GM12878 (cell line): ENCODE results near the gene RPS6KA2. TPM values are rescaled to one million over a fixed set of nuclear protein-coding genes. Genes with fewer than 3 reads are reported as not detected.

Source experiments
- ATAC-seq: fragments of 200-7000 bp; cut with Tn5 transposase; 3 replicates; pipeline ENCODE4 v1.9.1; 2020; ENCODE audit warnings: mild to moderate bottlenecking, moderate library complexity
- BruUV-seq: library from RNA; stranded (reverse); fragments of 400-500 nt; replicated peaks from 2 replicates; lab custom pipeline; 2021; lab: Mats Ljungman, UMichigan
- CTCF ChIA-PET: fragments of 300-600 bp; sonication (Branson Sonifier 250); formaldehyde crosslinking; extraction: SDS; loops from one replicate; lab custom pipeline; 2021; ENCODE audit warnings: inconsistent platforms; lab: Yijun Ruan, JAX
- POLR2A ChIA-PET: fragments of 350-600 bp; formaldehyde crosslinking; extraction: SDS; loops from one replicate; lab custom pipeline; 2021; ENCODE audit warnings: inconsistent platforms; lab: Charles Lee
- RAD21 ChIA-PET: fragments of 300-600 bp; sonication (Branson Sonifier 250); formaldehyde crosslinking; loops from one replicate; lab custom pipeline; 2023; ENCODE audit warnings: antibody characterized with exemption; ENCODE audit not compliant: unreplicated experiment; lab: Charles Lee
- SMC1A ChIA-PET: fragments of 300-600 bp; sonication (Branson Sonifier 250); formaldehyde crosslinking; loops from one replicate; lab custom pipeline; 2023; ENCODE audit not compliant: unreplicated experiment, uncharacterized antibody; lab: Charles Lee
- DNase-seq: peaks from one replicate; pipeline ENCODE4 v3.0.0-alpha.2; 2011; ENCODE audit warnings: low read depth, low spot score
- FAIRE-seq: peaks from 3 replicates; lab custom pipeline; 2011; peaks lifted over from hg19 to GRCh38; lab: Jason Lieb, UNC
- H2AFZ ChIP-seq: 2 replicates; pipeline ENCODE4 v1.6.0; 2011; ENCODE audit warnings: low read depth, low read length, control low read depth; ENCODE audit not compliant: control insufficient read depth
- H3K27ac ChIP-seq: 2 replicates; pipeline ENCODE4 v1.5.1; 2011; ENCODE audit warnings: control low read depth; ENCODE audit not compliant: control insufficient read depth, insufficient read depth
- H3K27me3 ChIP-seq, 2 experiments: replicated peaks in 1 of 2; 2 replicates each; pipeline versions ENCODE4 v1.6.0 to v1.6.1; 2011; ENCODE audit warnings: low read length in 1 of 2; ENCODE audit not compliant: control insufficient read depth in 2 of 2, insufficient read depth in 2 of 2
- H3K36me3 ChIP-seq, 2 experiments: 2 replicates each; pipeline ENCODE4 v1.5.1; 2011; ENCODE audit warnings: low read length in 1 of 2; ENCODE audit not compliant: control insufficient read depth in 2 of 2, insufficient read depth in 2 of 2
- H3K4me1 ChIP-seq: 2 replicates; pipeline ENCODE4 v1.6.1; 2011; ENCODE audit warnings: mild to moderate bottlenecking, low read length, moderate library complexity, mixed read lengths; ENCODE audit not compliant: control insufficient read depth, insufficient read depth
- H3K4me2 ChIP-seq: 2 replicates; pipeline ENCODE4 v1.6.0; 2011; ENCODE audit warnings: control low read depth; ENCODE audit not compliant: control insufficient read depth, insufficient read depth
- H3K4me3 ChIP-seq: fragments of 200-600 bp; sonication (generic); 2 replicates; pipeline ENCODE4 v1.5.1; 2016
- H3K79me2 ChIP-seq: 2 replicates; pipeline ENCODE4 v1.6.0; 2011; ENCODE audit warnings: low read length; ENCODE audit not compliant: control insufficient read depth, insufficient read depth
- H3K9ac ChIP-seq: 2 replicates; pipeline ENCODE4 v1.8.0; 2011; ENCODE audit warnings: low read length, control low read depth, mixed read lengths; ENCODE audit not compliant: control insufficient read depth, insufficient read depth
- H3K9me3 ChIP-seq: replicated peaks from 3 replicates; pipeline ENCODE4 v1.5.1; 2011; ENCODE audit warnings: mild to moderate bottlenecking, low read length; ENCODE audit not compliant: control insufficient read depth, insufficient read depth
- H4K20me1 ChIP-seq: 2 replicates; pipeline ENCODE4 v1.6.0; 2011; ENCODE audit not compliant: control insufficient read depth, insufficient read depth
- ASH2L ChIP-seq: fragments of 300-600, 200-600 bp; sonication (generic); IDR thresholded peaks from 2 replicates; pipeline ENCODE4 v1.6.1; 2017; ENCODE audit warnings: low read depth, mild to moderate bottlenecking, borderline replicate concordance
- CHD1 ChIP-seq: IDR thresholded peaks from 2 replicates; pipeline ENCODE4 v1.6.1; 2012; ENCODE audit warnings: low read depth, low read length, improper control_type of control experiment
- CHD4 ChIP-seq: fragments of 200-600 bp; sonication (generic); IDR thresholded peaks from 2 replicates; pipeline ENCODE4 v1.6.1; 2016; ENCODE audit warnings: mild to moderate bottlenecking
- E4F1 ChIP-seq: fragments of 450-650 bp; IDR thresholded peaks from 2 replicates; pipeline ENCODE4 v1.6.1; 2018; ENCODE audit warnings: borderline replicate concordance, mild to moderate bottlenecking; ENCODE audit not compliant: partially characterized antibody
- ESRRA ChIP-seq: IDR thresholded peaks from 2 replicates; pipeline ENCODE4 v1.6.1; 2012; ENCODE audit warnings: mild to moderate bottlenecking, low read length, improper control_type of control experiment
- GABPA ChIP-seq: IDR thresholded peaks from 2 replicates; pipeline ENCODE4 v1.6.1; 2014; ENCODE audit warnings: antibody characterized with exemption, low read depth, mild to moderate bottlenecking, inconsistent platforms
- HDAC2 ChIP-seq: fragments of 200-600 bp; sonication (generic); IDR thresholded peaks from 2 replicates; pipeline ENCODE4 v1.6.1; 2017
- JUND ChIP-seq: IDR thresholded peaks from 2 replicates; pipeline ENCODE4 v1.6.1; 2012; ENCODE audit warnings: low read depth, mild to moderate bottlenecking, low read length, improper control_type of control experiment, moderate library complexity
- MEF2A ChIP-seq: IDR thresholded peaks from 2 replicates; pipeline ENCODE4 v1.6.1; 2011; ENCODE audit warnings: low read depth, mild to moderate bottlenecking, low read length, moderate library complexity; ENCODE audit not compliant: insufficient read depth
- MTA3 ChIP-seq: IDR thresholded peaks from 2 replicates; pipeline ENCODE4 v1.6.1; 2012; ENCODE audit warnings: low read length, inconsistent platforms, borderline replicate concordance
- MXI1 ChIP-seq: fragments of 150-350 bp; IDR thresholded peaks from 2 replicates; pipeline ENCODE4 v1.6.1; 2011; ENCODE audit warnings: low read depth, mild to moderate bottlenecking, inconsistent platforms, low read length, improper control_type of control experiment
- NFYA ChIP-seq: IDR thresholded peaks from 2 replicates; pipeline ENCODE4 v1.6.1; 2011; ENCODE audit warnings: low read depth, mild to moderate bottlenecking, low read length, improper control_type of control experiment, borderline replicate concordance
- PML ChIP-seq: IDR thresholded peaks from 2 replicates; pipeline ENCODE4 v1.6.1; 2012; ENCODE audit warnings: low read length, inconsistent platforms
- POLR2A ChIP-seq: IDR thresholded peaks from 2 replicates; pipeline ENCODE4 v1.6.1; 2011; ENCODE audit warnings: low read depth, mild to moderate bottlenecking, low read length
- POU2F2 ChIP-seq: IDR thresholded peaks from 3 replicates; pipeline ENCODE4 v1.6.1; 2011; ENCODE audit warnings: low read depth, mild to moderate bottlenecking, low read length, borderline replicate concordance
- RB1 ChIP-seq: fragments of 450-650 bp; formaldehyde crosslinking; IDR thresholded peaks from 2 replicates; pipeline ENCODE4 v1.6.1; 2017; ENCODE audit warnings: mild to moderate bottlenecking, borderline replicate concordance
- SP1 ChIP-seq: IDR thresholded peaks from one replicate; pipeline ENCODE4 v1.6.1; 2011; ENCODE audit warnings: low read depth, low read length
- ZNF24 ChIP-seq: fragments of 450-650 bp; IDR thresholded peaks from 2 replicates; pipeline ENCODE4 v1.6.1; 2017; ENCODE audit warnings: antibody characterized with exemption, mild to moderate bottlenecking
- ZNF384 ChIP-seq: IDR thresholded peaks from 2 replicates; pipeline ENCODE4 v1.6.1; 2012; ENCODE audit warnings: low read depth, mild to moderate bottlenecking, low read length, improper control_type of control experiment, borderline replicate concordance
- ZNF622 ChIP-seq: fragments of 450-650 bp; IDR thresholded peaks from 2 replicates; pipeline ENCODE4 v1.6.1; 2017; ENCODE audit warnings: mild to moderate bottlenecking, inconsistent platforms
- WGBS: methylation state at CpG from one replicate; pipeline ENCODE4 v1.1.6; 2016; ENCODE audit warnings: low lambda C conversion rate; ENCODE audit not compliant: insufficient replicate concordance, insufficient coverage; ENCODE audit errors: missing lambda C conversion rate; 5-methylcytosine and 5-hydroxymethylcytosine counted together
- in situ Hi-C: fragments of 300-500 bp; cut with MboI; formaldehyde crosslinking; loops from 9 replicates; pipeline ENCODE4 v1.14.3; 2018; ENCODE audit warnings: mixed read lengths
- intact Hi-C: fragments of 100-400 bp; cut with micrococcal nuclease; formaldehyde crosslinking; loops from one replicate; pipeline ENCODE4 v1.14.2; 2022; ENCODE audit not compliant: unreplicated experiment
- polyA plus RNA-seq, 11 experiments: library from polyadenylated mRNA; depleted of rRNA in 4 of 11; unstranded in 6 of 11; stranded (reverse) in 5 of 11; fragments of >200 nt; fragmentation: Nextera tagmentation in 4 of 11; fragmentation: Illumina TruSeq in 1 of 11; extraction: Ambion mirVana in 4 of 11; extraction: Trizol in 1 of 11; gene quantifications; 1 replicate in 1 of 11; 2 replicates in 10 of 11; pipeline versions ENCODE4 v1.2.1 to v1.2.3, GENCODE V29; 2011 to 2016; ENCODE audit warnings: inconsistent platforms in 2 of 11, missing spikeins in 2 of 11, low read depth in 1 of 11
- total RNA-seq, 4 experiments: library from RNA; depleted of rRNA in 3 of 4; stranded (reverse); fragments of >200 nt in 3 of 4; fragmentation: Illumina TruSeq in 1 of 4; extraction: Trizol in 1 of 4; gene quantifications; 2 replicates each; pipeline versions ENCODE4 v1.2.1 to v1.2.3, GENCODE V29; 2013 to 2021

RPS6KA2 gene
- total and polyA plus RNA-seq, 10 of the 15 experiments (the other 5 are each of a cell fraction or from before 2014, with no cell fraction given): 0.02 to 1.0 (median 0.22) TPM; not detected in 1

- WGBS: 75% methylated on average over 11 of the region's 11 CpGs
- ChIA-PET CTCF (no interaction called here), POLR2A (no interaction called here), RAD21 (no interaction called here), SMC1A (no interaction called here)
- Histone ChIP-seq H3K9ac (no peak overlapping the region), H3K4me1 (peaks cover 8% of the 10 kb centered on the region), H3K36me3 (no peaks in the 10 kb centered on the region), H3K4me2 (no peak overlapping the region), H3K79me2 (no peaks in the 10 kb centered on the region), H3K9me3 (no peaks in the 10 kb centered on the region), H3K27me3 (no peaks in the 10 kb centered on the region; a peak in 1 of 4 replicates), H2AFZ (no peak overlapping the region), H4K20me1 (no peaks in the 10 kb centered on the region), H3K4me3 (no peak overlapping the region), H3K27ac (no peak overlapping the region)
- intact Hi-C loops (no loop called here), in situ Hi-C loops (no loop called here)
- FAIRE-seq (no peak), DNase-seq (no peak), ATAC-seq (no peak)
- no TSS peak for BruUV-seq
- no peak for TF ChIP-seq MTA3
- no peak for TF ChIP-seq CHD1
- no peak for TF ChIP-seq GABPA
- no peak for TF ChIP-seq ZNF384
- TF ChIP-seq ZNF24: no peak
- no peak for TF ChIP-seq ESRRA
- TF ChIP-seq RB1: no peak
- no peak for TF ChIP-seq HDAC2
- TF ChIP-seq E4F1: no peak
- TF ChIP-seq MEF2A: no peak
- no peak for TF ChIP-seq JUND
- TF ChIP-seq ZNF622: no peak
- TF ChIP-seq MXI1: no peak
- no peak for TF ChIP-seq POLR2A
- no peak for TF ChIP-seq ASH2L
- no peak for TF ChIP-seq SP1
- TF ChIP-seq POU2F2: no peak
- no peak for TF ChIP-seq NFYA
- TF ChIP-seq CHD4: no peak
- no peak for TF ChIP-seq PML
Measured at GRCh38 chr6:166508726-166509125, 118.3 kb downstream of the RPS6KA2 start.
